Fibroblast of lung (primary cell): ENCODE measurements around the gene CLTCL1. TPM values are rescaled to one million over a fixed set of nuclear protein-coding genes. Genes with fewer than 3 reads are reported as not detected.

Experiments
- DNase-seq, 2 donors: peaks; one replicate each; pipeline versions ENCODE4 v3.0.0 to v3.0.0-alpha.2; 2010; ENCODE audit warnings: low read depth in 2 of 2
- H2AFZ ChIP-seq: 2 replicates; pipeline ENCODE4 v1.5.1; 2012; ENCODE audit warnings: low read length, control low read depth, inconsistent platforms
- H3K27ac ChIP-seq: 2 replicates; pipeline ENCODE4 v1.5.1; 2011; ENCODE audit warnings: low read length, control low read depth; ENCODE audit not compliant: insufficient read depth
- H3K27me3 ChIP-seq: 2 replicates; pipeline ENCODE4 v1.5.1; 2011; ENCODE audit warnings: mild to moderate bottlenecking, low read length; ENCODE audit not compliant: control insufficient read depth, insufficient read depth
- H3K36me3 ChIP-seq: 2 replicates; pipeline ENCODE4 v1.5.1; 2011; ENCODE audit warnings: low read length; ENCODE audit not compliant: control insufficient read depth, insufficient read depth
- H3K4me1 ChIP-seq: 2 replicates; pipeline ENCODE4 v1.5.1; 2011; ENCODE audit warnings: low read length; ENCODE audit not compliant: control insufficient read depth, insufficient read depth; ENCODE audit errors: extremely low read depth
- H3K4me2 ChIP-seq: 2 replicates; pipeline ENCODE4 v1.5.1; 2011; ENCODE audit warnings: low read length, control low read depth; ENCODE audit not compliant: insufficient read depth; ENCODE audit errors: extremely low read depth
- H3K4me3 ChIP-seq, 4 experiments: fragments of 200-600 bp in 1 of 4; sonication (generic) in 1 of 4; replicated peaks in 1 of 4; 2 replicates each; pipeline ENCODE4 v1.5.1; 2011 to 2016; ENCODE audit warnings: low read length in 4 of 4, low read depth in 3 of 4, mild to moderate bottlenecking in 3 of 4, control low read depth in 2 of 4, inconsistent platforms in 1 of 4, mixed read lengths in 1 of 4; ENCODE audit not compliant: insufficient read depth in 1 of 4; ENCODE audit errors: control extremely low read depth in 1 of 4
- H3K79me2 ChIP-seq: 2 replicates; pipeline ENCODE4 v1.5.1; 2012; ENCODE audit warnings: mild to moderate bottlenecking, low read length, inconsistent platforms; ENCODE audit not compliant: control insufficient read depth, insufficient read depth
- H3K9ac ChIP-seq: 2 replicates; pipeline ENCODE4 v1.5.1; 2011; ENCODE audit warnings: mild to moderate bottlenecking, low read length, control low read depth; ENCODE audit not compliant: insufficient read depth
- H3K9me3 ChIP-seq: 2 replicates; pipeline ENCODE4 v1.5.1; 2012; ENCODE audit warnings: low read depth, low read length; ENCODE audit not compliant: control insufficient read depth, insufficient read depth
- H4K20me1 ChIP-seq: 2 replicates; pipeline ENCODE4 v1.5.1; 2011; ENCODE audit warnings: low read length; ENCODE audit not compliant: control insufficient read depth, insufficient read depth; ENCODE audit errors: extremely low read depth
- EZH2 ChIP-seq: IDR thresholded peaks from 2 replicates; pipeline ENCODE4 v1.5.1; 2012; ENCODE audit warnings: low read length, control low read depth, mild to moderate bottlenecking; ENCODE audit errors: missing control alignments
- polyA plus RNA-seq, 2 donors: library from polyadenylated mRNA; depleted of rRNA in 1 of 2; stranded (reverse) in 1 of 2; unstranded in 1 of 2; fragments of >200 nt; gene quantifications; 2 replicates each; pipeline ENCODE4 v1.2.1, GENCODE V29; 2011 to 2012; ENCODE audit warnings: missing spikeins in 1 of 2
- total RNA-seq: library from RNA; depleted of rRNA; stranded (reverse); fragments of >200 nt; gene quantifications from 2 replicates; pipeline ENCODE4 v1.2.1, GENCODE V29; 2014
- TF ChIP-seq, protein P1 (sequence below), 2 donors: IDR thresholded peaks in 1 of 2; conservative IDR thresholded peaks in 1 of 2; 1 replicate in 1 of 2; 2 replicates in 1 of 2; pipeline ENCODE4 v1.5.1; 2011 to 2012; ENCODE audit warnings: low read length in 2 of 2, control low read depth in 1 of 2, inconsistent platforms in 1 of 2, low read depth in 1 of 2, mild to moderate bottlenecking in 1 of 2

Gene CLTCL1
- total and polyA plus RNA-seq, 2 donors (not counting 1 experiment from before 2014, with no cell fraction given) = 6.5 to 13.4 TPM

DNA sequence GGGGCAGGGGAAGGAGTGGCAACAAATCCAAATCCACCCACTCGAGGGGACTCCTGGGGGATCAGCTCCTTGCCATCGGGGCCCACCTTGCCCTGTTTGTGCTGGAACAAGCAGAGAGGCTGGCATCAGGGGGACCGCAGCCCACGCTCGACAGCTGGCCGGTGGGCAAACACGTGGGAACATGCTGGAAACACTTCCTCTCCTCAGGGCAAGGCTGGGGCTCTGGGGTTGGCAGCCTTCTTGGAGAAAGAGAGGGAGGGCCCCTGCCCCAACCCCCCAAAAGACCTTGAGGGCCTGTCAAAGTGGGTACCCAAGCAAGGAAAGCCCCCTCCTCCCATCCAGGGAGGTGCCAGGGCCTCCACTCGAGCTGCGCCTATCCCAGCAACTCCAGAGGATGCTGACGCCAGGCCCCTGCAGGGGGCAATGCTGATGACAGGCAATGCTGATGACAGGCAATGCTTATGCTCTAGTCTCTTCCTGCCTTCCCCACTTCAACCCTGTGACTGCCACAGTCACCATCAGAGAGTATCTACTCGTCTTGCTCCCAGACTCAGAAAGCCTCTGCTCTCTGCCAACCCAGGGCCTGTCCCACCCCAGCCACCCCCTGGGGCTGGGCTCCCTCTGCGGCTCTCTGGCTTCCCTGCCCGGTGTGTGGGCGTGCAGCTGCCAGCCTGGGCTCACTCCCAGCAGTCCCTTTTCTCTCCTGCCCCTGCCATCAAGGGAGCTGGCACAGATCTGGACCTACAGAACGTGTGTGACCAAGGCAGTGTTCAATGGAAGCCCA, 153.1 kb downstream of the CLTCL1 start:
- no peak for DNase-seq
- Histone ChIP-seq H3K27ac (no peak overlapping the region), H3K9ac (no peak overlapping the region), H3K4me3 (no peak overlapping the region), H3K79me2 (peaks cover 3% of the 10 kb centered on the region), H3K4me2 (no peak overlapping the region), H3K9me3 (no peaks in the 10 kb centered on the region), H3K27me3 (no peaks in the 10 kb centered on the region), H3K4me1 (no peaks in the 10 kb centered on the region), H2AFZ (no peak overlapping the region), H3K36me3 (peaks cover 37% of the 10 kb centered on the region), H4K20me1 (no peaks in the 10 kb centered on the region)
- TF ChIP-seq, protein P1, sequence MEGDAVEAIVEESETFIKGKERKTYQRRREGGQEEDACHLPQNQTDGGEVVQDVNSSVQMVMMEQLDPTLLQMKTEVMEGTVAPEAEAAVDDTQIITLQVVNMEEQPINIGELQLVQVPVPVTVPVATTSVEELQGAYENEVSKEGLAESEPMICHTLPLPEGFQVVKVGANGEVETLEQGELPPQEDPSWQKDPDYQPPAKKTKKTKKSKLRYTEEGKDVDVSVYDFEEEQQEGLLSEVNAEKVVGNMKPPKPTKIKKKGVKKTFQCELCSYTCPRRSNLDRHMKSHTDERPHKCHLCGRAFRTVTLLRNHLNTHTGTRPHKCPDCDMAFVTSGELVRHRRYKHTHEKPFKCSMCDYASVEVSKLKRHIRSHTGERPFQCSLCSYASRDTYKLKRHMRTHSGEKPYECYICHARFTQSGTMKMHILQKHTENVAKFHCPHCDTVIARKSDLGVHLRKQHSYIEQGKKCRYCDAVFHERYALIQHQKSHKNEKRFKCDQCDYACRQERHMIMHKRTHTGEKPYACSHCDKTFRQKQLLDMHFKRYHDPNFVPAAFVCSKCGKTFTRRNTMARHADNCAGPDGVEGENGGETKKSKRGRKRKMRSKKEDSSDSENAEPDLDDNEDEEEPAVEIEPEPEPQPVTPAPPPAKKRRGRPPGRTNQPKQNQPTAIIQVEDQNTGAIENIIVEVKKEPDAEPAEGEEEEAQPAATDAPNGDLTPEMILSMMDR (conservative IDR thresholded peaks at IDR 0.05 in 1 of 2, IDR thresholded peaks at IDR 0.05 in 1 of 2; ENCODE audit: low read depth in 1 of 2, low read length in 2 of 2) = no peak

- H2AFZ ChIP-seq = no peak overlapping the region
- no peaks in the 10 kb centered on the region for H3K79me2 ChIP-seq
- H3K4me3 ChIP-seq = no peak overlapping the region
- no peaks in the 10 kb centered on the region for H3K4me1 ChIP-seq
- H3K9me3 ChIP-seq = no peaks in the 10 kb centered on the region
- no peaks in the 10 kb centered on the region for H3K27me3 ChIP-seq
- H3K36me3 ChIP-seq = peaks cover 39% of the 10 kb centered on the region
- no peaks in the 10 kb centered on the region for H4K20me1 ChIP-seq
- no peak overlapping the region for H3K4me2 ChIP-seq
- H3K9ac ChIP-seq = no peak overlapping the region
- H3K27ac ChIP-seq = no peak overlapping the region
- DNase-seq = no peak
- TF ChIP-seq, protein P1 (conservative IDR thresholded peaks at IDR 0.05 in 1 of 2, IDR thresholded peaks at IDR 0.05 in 1 of 2; ENCODE audit: low read depth in 1 of 2, low read length in 2 of 2) = no peak
- TF ChIP-seq EZH2 = no peak
These were observed 153.9 kb downstream of the CLTCL1 start for GRCh38 chr22:19137384-19138216.

- no peak overlapping the region for H2AFZ ChIP-seq
- no peaks in the 10 kb centered on the region for H3K9me3 ChIP-seq
- H3K4me3 ChIP-seq = no peak overlapping the region
- H3K4me2 ChIP-seq = no peak overlapping the region
- H4K20me1 ChIP-seq = no peaks in the 10 kb centered on the region
- no peak overlapping the region for H3K9ac ChIP-seq
- no peak for DNase-seq
- no peak overlapping the region for H3K27ac ChIP-seq
- H3K36me3 ChIP-seq = peaks cover 34% of the 10 kb centered on the region
- no peak for TF ChIP-seq EZH2
- TF ChIP-seq, protein P1 (conservative IDR thresholded peaks at IDR 0.05 in 1 of 2, IDR thresholded peaks at IDR 0.05 in 1 of 2; ENCODE audit: low read depth in 1 of 2, low read length in 2 of 2) = no peak
- H3K4me1 ChIP-seq = no peaks in the 10 kb centered on the region
- H3K79me2 ChIP-seq = no peaks in the 10 kb centered on the region
- no peaks in the 10 kb centered on the region for H3K27me3 ChIP-seq
These were observed 154.6 kb downstream of the CLTCL1 start for GRCh38 chr22:19136915-19137314.
